HG02840 (cell line): ENCODE results near the gene LCE6A.

Experiments used
- ATAC-seq: cut with Tn5 transposase; IDR thresholded peaks from one replicate; pipeline ENCODE4 v1.9.1; 2021; ENCODE audit warnings: mild to moderate bottlenecking, moderate library complexity, moderate number of reproducible peaks; ENCODE audit not compliant: unreplicated experiment, low FRiP score

LCE6A gene

DNA sequence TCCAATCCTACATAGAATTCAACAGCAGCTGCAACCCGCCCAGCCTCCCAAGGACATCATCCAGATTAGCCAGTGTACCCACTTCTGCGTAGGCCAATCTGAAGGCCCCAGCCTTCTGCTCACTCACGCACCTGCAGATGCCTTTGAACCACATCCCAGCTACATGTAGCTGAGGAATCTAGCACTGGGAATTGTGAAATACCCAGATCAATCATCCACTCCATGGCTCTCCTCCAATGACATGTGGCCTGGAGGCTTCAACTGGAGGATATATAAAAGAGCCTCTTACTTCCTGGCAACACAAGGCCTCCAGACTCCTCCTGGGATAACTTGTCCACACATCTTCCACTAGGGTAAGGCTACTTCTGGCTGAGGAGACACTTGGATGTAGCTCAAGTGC, at the start of gene LCE6A:
Gene LCE6A, plus strand, starts transcription at position 301 of the 400 bp plus-strand sequence. CDS start 665 bp downstream, outside the sequence.
- no peak for ATAC-seq

DNA sequence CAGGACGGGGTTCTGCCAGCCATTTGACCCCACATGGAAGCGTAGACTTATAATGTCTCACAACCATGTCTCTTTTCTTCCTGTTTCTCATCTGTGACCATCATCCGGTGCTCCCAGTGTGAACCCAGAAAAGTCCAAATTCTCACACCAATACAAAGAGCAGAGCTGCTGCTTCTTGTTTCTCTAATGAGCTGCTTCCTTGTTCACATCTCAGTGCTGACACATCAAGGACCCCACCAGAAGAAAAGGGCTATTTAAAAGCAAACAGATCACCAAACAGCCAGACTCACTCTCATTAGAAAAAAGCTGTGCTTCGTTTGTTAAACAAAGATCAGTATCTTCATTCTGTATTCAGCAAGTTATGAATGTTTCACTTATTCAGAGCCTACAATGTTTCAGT, 47.0 kb upstream of the LCE6A start:
- no peak for ATAC-seq

DNA sequence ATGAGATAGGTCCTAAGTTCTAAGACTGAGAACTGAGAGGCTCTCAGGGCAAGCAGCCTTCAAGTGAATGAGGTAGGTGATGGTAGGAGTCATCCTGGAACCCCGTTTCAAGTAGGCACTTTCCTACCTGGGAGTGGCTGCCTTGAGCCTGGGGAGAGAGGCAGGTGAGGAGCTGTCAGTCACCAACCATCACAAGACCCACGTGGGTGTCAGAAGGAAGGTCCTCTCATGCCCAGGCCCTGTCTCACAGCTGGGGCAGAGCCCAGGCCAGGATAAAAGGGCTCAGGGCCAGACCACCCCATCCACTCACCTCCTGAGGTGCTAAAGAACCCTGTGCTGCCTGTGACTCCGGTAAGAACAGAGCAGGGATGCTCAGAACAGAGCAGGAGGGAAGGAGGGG, 46.2 kb upstream of the LCE6A start, which contains the start of gene LCE1D:
Gene LCE1D, plus strand, starts transcription at position 301 of the 400 bp plus-strand sequence. CDS start 1,074 bp downstream, outside the sequence.
- no peak for ATAC-seq

- ATAC-seq, result no peak
Measured at GRCh38 chr1:152801333-152801732, 41.3 kb upstream of the LCE6A start.

GRCh38 chr1:152806576-152806975, 36.1 kb upstream of the LCE6A start, which contains the start of gene LCE1C:
LCE1C (minus strand) TSS chr1:152806651; CDS start chr1:152805478, 1,173 bp downstream.
- no peak for ATAC-seq

GRCh38 chr1:152811050-152811449, 31.6 kb upstream of the LCE6A start:
- no peak for ATAC-seq

GRCh38 chr1:152811671-152812070, 31.0 kb upstream of the LCE6A start, which contains the start of gene LCE1B:
LCE1B (plus strand) TSS chr1:152811971; CDS start chr1:152812447, 476 bp downstream.
- no peak for ATAC-seq

- no peak for ATAC-seq
Measured at GRCh38 chr1:152817309-152817708, 25.3 kb upstream of the LCE6A start.

- ATAC-seq, result no peak
Measured at GRCh38 chr1:152823294-152823693, 19.4 kb upstream of the LCE6A start.

GRCh38 chr1:152824964-152825363, 17.7 kb upstream of the LCE6A start:
- no peak for ATAC-seq

- no peak for ATAC-seq
Measured at GRCh38 chr1:152827173-152827572, 15.5 kb upstream of the LCE6A start, which contains the start of gene LCE1A. LCE1A (plus strand) TSS chr1:152827473; CDS start chr1:152827473, 0 bp downstream.

GRCh38 chr1:152836870-152837269, 5.8 kb upstream of the LCE6A start:
- ATAC-seq, result no peak

- no peak for ATAC-seq
Measured at GRCh38 chr1:152855661-152856060, 13.0 kb downstream of the LCE6A start.

DNA sequence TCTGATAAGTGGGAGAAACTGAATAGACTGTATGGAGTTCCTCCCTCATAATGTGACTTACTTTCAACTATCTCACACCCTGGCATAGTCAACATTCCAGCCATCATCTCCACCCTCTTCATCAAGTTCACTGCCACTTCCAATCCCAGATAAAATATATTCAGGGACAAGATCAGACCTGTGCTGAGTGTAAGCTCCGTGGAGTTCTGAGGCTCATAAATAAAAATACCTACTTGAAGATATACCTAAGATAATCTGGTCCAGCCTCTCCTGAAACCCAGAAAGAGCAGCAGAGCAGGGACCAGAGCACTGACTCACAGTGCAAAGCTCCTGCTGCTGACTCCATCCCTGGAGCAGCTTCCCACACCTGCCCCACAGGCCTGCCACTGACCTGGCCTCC, 15.4 kb downstream of the LCE6A start:
- no peak for ATAC-seq

DNA sequence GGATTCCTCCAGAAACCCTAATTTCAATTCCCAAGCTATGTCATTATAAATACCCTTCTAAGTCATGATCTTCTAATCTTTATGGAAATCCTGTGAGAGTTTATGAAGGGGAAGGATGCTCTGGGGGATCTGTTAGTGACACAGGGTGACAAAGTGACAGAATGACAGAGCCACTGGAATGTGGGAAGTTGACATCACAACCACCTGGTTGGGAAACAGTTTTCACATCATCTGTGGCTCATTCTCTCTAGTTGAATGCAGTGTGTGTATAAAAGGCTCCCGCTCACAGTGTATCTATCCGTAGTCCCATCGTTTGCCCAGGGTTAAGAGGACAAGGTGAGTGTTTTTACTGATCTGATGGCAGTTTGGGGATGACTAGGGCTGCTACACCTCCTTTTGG, 17.0 kb downstream of the LCE6A start, which contains the start of gene LCE7A:
Gene LCE7A, plus strand, starts transcription at position 301 of the 400 bp plus-strand sequence. CDS start 702 bp downstream, outside the sequence.
- no peak for ATAC-seq

DNA sequence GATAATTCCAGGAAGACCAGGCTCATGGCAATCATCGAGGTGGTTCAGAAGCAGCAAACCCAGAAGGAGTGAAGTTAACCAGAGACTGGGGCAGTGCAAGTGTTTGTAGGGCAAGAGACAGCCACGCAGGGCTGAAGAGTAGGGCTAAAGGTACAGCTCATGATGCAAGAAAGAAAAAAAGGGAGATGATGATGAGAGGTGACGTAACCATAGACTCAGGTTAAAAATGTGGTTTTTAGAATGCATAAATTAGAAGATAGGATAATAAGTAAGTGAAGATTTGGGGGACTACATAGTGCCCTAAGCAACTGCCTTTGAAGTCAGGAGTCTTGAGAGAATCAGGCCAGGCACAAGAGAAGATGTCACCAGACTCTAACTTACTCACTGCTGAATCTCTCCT, 17.5 kb downstream of the LCE6A start:
- no peak for ATAC-seq

DNA sequence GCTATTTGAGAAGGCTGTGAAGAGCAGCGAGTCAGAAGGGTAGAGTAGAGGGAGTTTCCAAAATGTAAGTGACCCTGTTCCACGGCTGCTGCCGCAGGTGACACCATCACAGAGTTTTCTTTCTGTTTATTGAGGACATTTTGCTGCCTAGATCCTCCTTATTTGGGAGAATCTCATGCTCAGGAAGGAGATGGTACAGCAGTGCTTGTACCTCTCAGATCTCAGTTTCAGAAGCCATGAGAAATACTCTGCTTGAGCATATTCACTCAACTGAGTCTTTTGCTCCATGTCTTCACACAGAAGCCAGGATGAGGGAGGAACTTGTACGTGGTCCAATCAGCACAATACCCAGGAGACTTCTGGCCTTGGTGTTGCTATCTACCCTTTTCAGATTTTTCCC, 18.7 kb downstream of the LCE6A start:
- no peak for ATAC-seq

DNA sequence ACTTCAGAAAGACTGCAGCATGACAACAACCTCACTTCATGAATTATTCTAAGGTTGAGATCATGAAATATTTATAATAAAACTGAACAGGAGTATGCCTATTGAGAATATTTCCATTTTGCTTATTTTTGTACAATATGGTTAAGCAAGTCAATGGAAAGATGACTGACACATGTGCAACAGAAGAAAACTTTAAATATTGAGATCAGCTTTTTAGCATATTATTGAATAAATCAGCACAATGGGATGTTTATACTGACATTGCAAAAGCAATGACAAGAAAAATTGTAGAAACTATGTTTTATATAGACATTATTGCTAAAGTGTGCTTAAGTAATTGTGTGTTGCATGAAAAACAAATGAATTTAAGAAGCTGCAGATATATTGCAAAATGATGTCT, 21.8 kb downstream of the LCE6A start:
- no peak for ATAC-seq

DNA sequence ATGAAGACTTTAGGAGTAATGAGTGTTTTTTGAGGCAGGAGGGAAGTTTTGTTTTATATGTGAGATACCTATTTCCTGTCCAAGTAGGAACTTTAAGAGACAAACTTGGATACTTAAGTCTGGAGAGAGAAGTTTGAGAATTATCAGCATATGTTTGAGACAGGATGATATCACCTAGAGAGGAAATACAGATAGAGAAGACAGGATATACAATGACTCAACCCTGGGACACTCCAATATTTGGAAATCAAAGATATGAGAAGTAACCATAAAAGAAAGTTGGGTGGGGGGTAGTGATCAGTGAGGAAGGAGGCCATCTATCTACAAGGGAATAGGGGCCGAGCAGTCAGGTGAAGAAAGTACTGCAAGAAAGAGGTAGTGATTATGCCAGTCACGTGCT, 23.7 kb downstream of the LCE6A start:
- no peak for ATAC-seq

DNA sequence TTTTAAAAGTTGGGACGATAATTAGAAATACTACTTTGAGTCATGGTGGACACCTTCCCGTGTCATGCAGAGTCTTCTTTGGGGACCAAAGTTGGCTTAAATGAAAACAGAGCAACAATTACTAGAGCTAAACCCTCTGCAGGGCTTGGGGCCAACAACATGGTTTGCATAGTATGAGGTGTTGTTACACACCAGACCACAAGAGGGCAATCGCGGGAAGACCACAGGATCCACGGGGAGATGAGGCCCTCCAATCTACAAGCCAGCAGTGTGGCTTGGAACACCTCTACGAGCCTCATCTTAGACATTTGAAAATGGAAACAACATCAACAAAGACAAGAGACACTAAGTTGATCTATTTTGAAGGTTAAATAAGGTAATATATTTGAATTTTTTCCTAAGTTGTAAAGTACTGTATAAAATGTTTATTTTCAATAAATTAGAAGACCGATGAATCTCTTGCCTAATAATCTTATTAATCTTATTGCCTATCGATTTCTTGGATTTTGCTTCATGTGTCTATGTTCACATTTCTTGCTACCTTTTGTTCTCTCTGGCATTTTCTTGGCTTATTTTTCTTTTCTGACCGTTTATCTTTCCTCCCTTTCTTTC, 27.3 kb downstream of the LCE6A start:
- no peak for ATAC-seq

DNA sequence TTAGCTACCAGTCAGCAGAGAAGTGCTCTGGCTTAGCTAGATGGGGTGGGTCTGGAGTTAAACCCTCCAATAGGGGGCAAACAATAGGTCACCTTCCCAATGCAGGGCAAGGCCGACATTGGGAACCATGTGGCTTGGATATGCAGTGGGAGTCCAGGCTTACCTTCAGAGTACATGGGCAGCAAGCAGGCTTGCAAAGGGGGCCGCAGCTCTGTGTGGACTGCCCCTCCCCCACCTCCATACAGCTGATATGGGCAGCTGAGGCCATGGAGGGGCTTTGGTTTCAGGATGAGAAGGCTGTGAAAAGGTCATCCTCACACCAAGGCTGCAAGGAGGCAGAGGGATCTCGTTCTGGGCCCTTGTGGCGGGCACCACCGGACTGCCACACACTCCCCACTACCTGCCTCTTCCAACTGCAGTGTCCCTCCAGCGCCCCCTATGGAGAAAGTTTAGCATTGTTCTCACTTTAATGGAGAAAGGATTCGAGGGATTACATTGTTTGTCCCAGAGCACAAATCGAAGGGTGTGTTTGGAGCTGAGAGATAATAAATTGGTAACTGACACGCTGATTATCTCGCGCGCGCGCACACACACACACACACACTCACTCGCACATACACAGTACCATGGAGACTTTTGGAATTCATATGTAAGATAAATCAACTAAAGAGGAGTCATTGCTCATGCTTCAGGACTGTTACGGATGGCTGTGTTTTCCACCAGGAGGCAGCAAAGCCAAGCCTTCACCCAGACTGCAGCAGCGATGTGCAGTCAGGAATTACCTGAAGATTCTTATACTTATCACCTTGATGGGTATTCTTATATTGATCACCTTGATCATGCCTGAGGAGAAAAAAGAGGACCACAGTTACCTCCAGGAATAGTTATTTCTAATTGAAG, 28.4 kb downstream of the LCE6A start:
- ATAC-seq, result no peak
